DOHH2 (cell line): ENCODE measurements around the gene AK8.

Source experiments
- H3F3A ChIP-seq: fragments of 200-600 bp; sonication (generic), shearing (Covaris generic); 2 replicates; pipeline ENCODE4 v1.6.0; 2016; ENCODE audit warnings: antibody characterized with exemption, mild to moderate bottlenecking; ENCODE audit not compliant: control insufficient read depth, insufficient read depth
- H3K27ac ChIP-seq: fragments of 200-600 bp; sonication (generic); 2 replicates; pipeline ENCODE4 v1.5.1; 2014; ENCODE audit warnings: low read depth, mild to moderate bottlenecking, low read length, moderate library complexity
- H3K27me3 ChIP-seq: fragments of 200-600 bp; sonication (generic); 2 replicates; pipeline ENCODE4 v1.6.1; 2014; ENCODE audit warnings: mild to moderate bottlenecking, low read length, mixed read lengths; ENCODE audit not compliant: control insufficient read depth
- H3K36me3 ChIP-seq: fragments of 200-600 bp; sonication (generic); 2 replicates; pipeline ENCODE4 v1.6.1; 2014; ENCODE audit warnings: mild to moderate bottlenecking, low read length, moderate library complexity, mixed read lengths; ENCODE audit not compliant: control insufficient read depth
- H3K4me1 ChIP-seq: fragments of 200-600 bp; sonication (generic); 2 replicates; pipeline ENCODE4 v1.6.1; 2014; ENCODE audit warnings: mild to moderate bottlenecking, low read length, mixed read lengths; ENCODE audit not compliant: control insufficient read depth
- H3K4me2 ChIP-seq: fragments of 200-600 bp; sonication (generic); 2 replicates; pipeline ENCODE4 v1.6.0; 2014; ENCODE audit warnings: mild to moderate bottlenecking, low read length, moderate library complexity
- H3K4me3 ChIP-seq: fragments of 200-600 bp; sonication (generic); 2 replicates; pipeline ENCODE4 v1.5.1; 2014; ENCODE audit warnings: mild to moderate bottlenecking, low read length, mixed read lengths
- H3K79me2 ChIP-seq: fragments of 200-600 bp; sonication (generic); 2 replicates; pipeline ENCODE4 v1.6.1; 2014; ENCODE audit warnings: mild to moderate bottlenecking, low read length, mixed read lengths; ENCODE audit not compliant: control insufficient read depth
- H3K9me2 ChIP-seq: fragments of 200-600 bp; sonication (generic); replicated peaks from 2 replicates; pipeline ENCODE4 v1.6.1; 2014; ENCODE audit warnings: mild to moderate bottlenecking, low read length, mixed read lengths; ENCODE audit not compliant: control insufficient read depth
- H3K9me3 ChIP-seq: fragments of 200-600 bp; sonication (generic); 2 replicates; pipeline ENCODE4 v1.6.1; 2014; ENCODE audit warnings: antibody characterized with exemption, low read length, mixed read lengths; ENCODE audit not compliant: control insufficient read depth, insufficient read depth
- H4K20me1 ChIP-seq: fragments of 200-600 bp; sonication (generic); 2 replicates; pipeline ENCODE4 v1.6.0; 2014; ENCODE audit warnings: low read depth, mild to moderate bottlenecking, antibody characterized with exemption, low read length, moderate library complexity; ENCODE audit not compliant: control insufficient read depth, insufficient read depth
- EZH2phosphoT487 ChIP-seq: fragments of 200-600 bp; sonication (generic); IDR thresholded peaks from 2 replicates; pipeline ENCODE4 v1.6.1; 2017; ENCODE audit warnings: borderline replicate concordance, mild to moderate bottlenecking, antibody characterized with exemption, low read length, moderate library complexity, mixed read lengths
- TF ChIP-seq, protein P1 (sequence below): fragments of 200-600 bp; sonication (generic); IDR thresholded peaks from one replicate; pipeline ENCODE4 v1.5.1; 2014; ENCODE audit warnings: antibody characterized with exemption, mild to moderate bottlenecking, low read depth, low read length; ENCODE audit not compliant: poor library complexity, severe bottlenecking

The AK8 gene

DNA sequence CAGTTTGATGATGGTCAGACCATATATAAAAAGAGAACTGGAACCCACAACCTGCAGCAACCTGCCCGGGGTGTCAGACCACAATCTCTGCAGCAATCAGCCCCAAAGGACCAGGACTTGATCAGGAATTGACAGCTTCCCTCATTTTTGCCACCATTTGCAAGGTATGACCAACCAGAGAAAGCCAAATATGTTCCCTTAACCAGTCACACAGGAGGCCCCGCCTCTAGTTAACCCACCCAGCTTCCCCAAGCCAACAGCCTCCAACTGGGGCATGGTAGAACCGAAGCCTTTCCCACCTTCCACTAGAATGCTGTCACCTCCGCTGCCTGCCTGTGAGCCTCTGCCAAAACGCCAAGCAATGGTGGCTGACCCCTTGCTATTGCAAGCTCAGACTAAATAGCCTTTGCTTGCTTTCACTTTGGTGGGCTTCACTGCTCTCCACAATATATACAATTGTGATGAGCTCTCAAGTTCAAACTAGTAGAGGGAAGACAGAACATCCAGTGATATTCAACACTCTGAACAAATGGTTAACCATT, 86.3 kb downstream of the AK8 start:
- no peaks in the 10 kb centered on the region for H3K9me2 ChIP-seq
- H3K79me2 ChIP-seq = no peaks in the 10 kb centered on the region
- H3F3A ChIP-seq = peaks cover under 1% of the 10 kb centered on the region; the same call in 1 of the 2 replicates
- no peaks in the 10 kb centered on the region for H4K20me1 ChIP-seq
- no peak overlapping the region for H3K4me3 ChIP-seq
- peaks cover 17% of the 10 kb centered on the region for H3K4me1 ChIP-seq
- no peak overlapping the region for H3K4me2 ChIP-seq
- no peaks in the 10 kb centered on the region for H3K9me3 ChIP-seq
- peaks cover 14% of the 10 kb centered on the region for H3K27me3 ChIP-seq
- H3K27ac ChIP-seq = no peak overlapping the region
- H3K36me3 ChIP-seq = no peaks in the 10 kb centered on the region
- TF ChIP-seq, protein P1, sequence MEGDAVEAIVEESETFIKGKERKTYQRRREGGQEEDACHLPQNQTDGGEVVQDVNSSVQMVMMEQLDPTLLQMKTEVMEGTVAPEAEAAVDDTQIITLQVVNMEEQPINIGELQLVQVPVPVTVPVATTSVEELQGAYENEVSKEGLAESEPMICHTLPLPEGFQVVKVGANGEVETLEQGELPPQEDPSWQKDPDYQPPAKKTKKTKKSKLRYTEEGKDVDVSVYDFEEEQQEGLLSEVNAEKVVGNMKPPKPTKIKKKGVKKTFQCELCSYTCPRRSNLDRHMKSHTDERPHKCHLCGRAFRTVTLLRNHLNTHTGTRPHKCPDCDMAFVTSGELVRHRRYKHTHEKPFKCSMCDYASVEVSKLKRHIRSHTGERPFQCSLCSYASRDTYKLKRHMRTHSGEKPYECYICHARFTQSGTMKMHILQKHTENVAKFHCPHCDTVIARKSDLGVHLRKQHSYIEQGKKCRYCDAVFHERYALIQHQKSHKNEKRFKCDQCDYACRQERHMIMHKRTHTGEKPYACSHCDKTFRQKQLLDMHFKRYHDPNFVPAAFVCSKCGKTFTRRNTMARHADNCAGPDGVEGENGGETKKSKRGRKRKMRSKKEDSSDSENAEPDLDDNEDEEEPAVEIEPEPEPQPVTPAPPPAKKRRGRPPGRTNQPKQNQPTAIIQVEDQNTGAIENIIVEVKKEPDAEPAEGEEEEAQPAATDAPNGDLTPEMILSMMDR = no peak
- TF ChIP-seq EZH2phosphoT487 = no peak

DNA sequence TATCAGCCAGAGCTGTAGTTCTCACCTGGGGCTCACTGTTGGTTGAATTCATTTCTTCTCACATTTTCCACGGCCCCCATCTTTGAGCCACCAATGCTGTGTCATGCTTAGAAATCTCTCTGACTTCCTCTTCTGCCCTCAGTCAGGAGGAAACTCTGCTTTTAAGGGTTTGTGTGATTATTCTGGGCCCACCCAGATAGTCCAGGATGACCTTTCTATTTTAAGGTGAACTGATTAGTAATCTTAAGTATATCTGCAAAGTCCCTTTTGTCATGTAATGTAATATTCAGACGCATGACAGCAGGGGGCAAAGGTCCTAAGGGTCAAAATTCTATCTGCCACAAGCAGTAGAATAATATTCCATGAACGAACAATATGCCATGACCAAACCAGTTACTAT, 88.4 kb downstream of the AK8 start:
- H3K27me3 ChIP-seq = peaks cover 14% of the 10 kb centered on the region
- no peaks in the 10 kb centered on the region for H3K9me2 ChIP-seq
- H3K4me2 ChIP-seq = no peak overlapping the region
- H3K27ac ChIP-seq = no peak overlapping the region
- H3K79me2 ChIP-seq = no peaks in the 10 kb centered on the region
- no peaks in the 10 kb centered on the region for H3K9me3 ChIP-seq
- H3F3A ChIP-seq = peaks cover 3% of the 10 kb centered on the region; the same call in 1 of the 2 replicates
- no peak overlapping the region for H3K4me3 ChIP-seq
- TF ChIP-seq, protein P1 = no peak
- no peak for TF ChIP-seq EZH2phosphoT487
- H3K36me3 ChIP-seq = no peaks in the 10 kb centered on the region
- peaks cover 20% of the 10 kb centered on the region for H3K4me1 ChIP-seq
- H4K20me1 ChIP-seq = no peaks in the 10 kb centered on the region

- peaks cover 3% of the 10 kb centered on the region; the same call in 1 of the 2 replicates for H3F3A ChIP-seq
- H3K27me3 ChIP-seq = peaks cover 3% of the 10 kb centered on the region; the same call in 1 of the 2 replicates
- no peaks in the 10 kb centered on the region for H3K9me2 ChIP-seq
- no peak for TF ChIP-seq EZH2phosphoT487
- TF ChIP-seq, protein P1 = no peak
- no peaks in the 10 kb centered on the region for H3K9me3 ChIP-seq
- peaks cover 23% of the 10 kb centered on the region for H3K4me1 ChIP-seq
- no peaks in the 10 kb centered on the region for H3K36me3 ChIP-seq
- H4K20me1 ChIP-seq = no peaks in the 10 kb centered on the region
- 0 out of 2 replicates have a peak overlapping the region, but pooled peaks have one; percentile 45 for H3K4me3 ChIP-seq
- H3K27ac ChIP-seq = no peak overlapping the region
- H3K79me2 ChIP-seq = no peaks in the 10 kb centered on the region
- H3K4me2 ChIP-seq = peak overlapping the region; percentile 57
Measured at GRCh38 chr9:132788378-132788777, 89.7 kb downstream of the AK8 start.
